Putamen (tissue), 1 donor: ENCODE data around the gene PDE4B.

ENCODE experiments used
- DNase-seq: peaks from one replicate; pipeline ENCODE4 v3.0.0-alpha.2; 2016; ENCODE audit warnings: low spot score

Gene PDE4B

DNA sequence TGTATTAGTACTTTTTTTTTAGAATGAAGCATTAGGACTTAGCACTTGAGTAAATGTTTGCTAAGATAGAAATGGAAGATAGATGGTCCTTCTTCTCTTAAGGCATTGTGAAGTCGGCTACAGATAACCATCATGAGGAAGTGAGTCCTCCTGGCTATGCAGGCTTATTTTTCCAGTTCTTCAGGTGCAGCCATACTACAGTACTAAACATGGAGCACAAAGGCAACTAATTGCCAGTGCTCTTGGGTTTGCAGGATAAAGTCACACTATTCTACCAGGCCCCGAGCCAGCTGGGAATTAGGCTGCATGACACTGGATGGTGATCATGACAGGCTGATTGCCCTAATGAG, 543.9 kb downstream of the PDE4B start:
- no peak for DNase-seq

GRCh38 chr1:66337249-66337648, 544.6 kb downstream of the PDE4B start:
- no peak for DNase-seq

- DNase-seq, result no peak
Observed at GRCh38 chr1:66339944-66340343, 547.2 kb downstream of the PDE4B start.

- DNase-seq, result no peak
Observed at GRCh38 chr1:66341446-66342089, 548.9 kb downstream of the PDE4B start.

DNA sequence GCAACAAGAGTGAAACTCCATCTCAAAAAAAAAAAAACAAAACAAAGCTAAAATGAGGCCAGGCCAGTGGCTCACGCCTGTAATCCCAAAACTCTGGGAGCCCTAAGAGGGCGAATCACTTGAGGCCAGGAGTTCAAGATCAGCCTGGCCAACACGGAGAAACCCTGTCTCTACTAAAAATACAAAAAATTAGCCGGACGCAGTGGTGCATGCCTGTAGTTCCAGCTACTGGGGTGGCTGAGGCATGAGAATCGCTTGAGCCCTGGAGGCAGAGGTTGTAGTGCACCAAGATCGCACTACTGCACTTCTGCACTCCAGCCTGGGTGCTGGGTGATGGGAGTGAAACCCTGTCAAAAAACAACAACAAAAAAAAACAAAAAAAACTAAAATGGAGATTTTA, 550.0 kb downstream of the PDE4B start:
- no peak for DNase-seq

GRCh38 chr1:66343569-66344325, 551.1 kb downstream of the PDE4B start:
- DNase-seq, result no peak

GRCh38 chr1:66346057-66346795, 553.5 kb downstream of the PDE4B start:
- no peak for DNase-seq

GRCh38 chr1:66346873-66347272, 554.2 kb downstream of the PDE4B start:
- no peak for DNase-seq

DNA sequence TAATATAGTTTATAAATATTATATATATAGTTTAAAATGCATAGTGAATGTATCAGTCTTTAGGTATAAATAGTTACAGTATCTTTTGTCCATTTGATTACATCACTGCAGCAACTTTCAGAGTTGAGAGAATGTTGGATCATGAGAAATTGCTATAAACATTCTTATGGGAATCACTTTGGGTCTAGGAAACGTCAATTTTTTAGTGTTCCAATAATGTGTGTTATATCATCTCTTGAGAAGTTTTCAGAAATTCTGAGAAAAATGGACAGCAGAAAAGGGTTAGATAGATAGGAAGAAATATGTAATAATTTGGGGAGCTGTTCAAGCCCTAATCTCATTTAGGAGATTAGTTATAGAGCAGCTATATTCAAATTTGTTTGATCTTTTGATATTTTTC, 556.1 kb downstream of the PDE4B start:
- no peak for DNase-seq

DNA sequence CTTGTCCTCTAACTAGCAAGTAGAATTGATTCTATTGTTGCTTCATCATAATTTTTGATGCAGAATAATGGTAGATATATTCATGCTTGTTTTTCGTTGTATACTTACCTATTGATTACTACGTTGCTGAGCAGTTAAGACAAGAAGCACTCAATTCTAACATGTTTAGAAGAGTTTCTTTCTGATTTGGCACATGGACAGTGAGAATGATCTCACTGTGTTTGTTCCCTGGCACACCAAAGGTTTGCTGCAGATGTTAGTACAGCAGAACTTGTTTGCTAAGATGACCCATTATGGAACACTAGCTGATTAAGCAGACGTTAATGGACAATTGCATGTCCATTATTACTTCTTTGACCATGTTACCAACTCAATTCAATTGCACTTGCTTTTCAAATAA, 556.5 kb downstream of the PDE4B start:
- DNase-seq, result peak; percentile 67

DNA sequence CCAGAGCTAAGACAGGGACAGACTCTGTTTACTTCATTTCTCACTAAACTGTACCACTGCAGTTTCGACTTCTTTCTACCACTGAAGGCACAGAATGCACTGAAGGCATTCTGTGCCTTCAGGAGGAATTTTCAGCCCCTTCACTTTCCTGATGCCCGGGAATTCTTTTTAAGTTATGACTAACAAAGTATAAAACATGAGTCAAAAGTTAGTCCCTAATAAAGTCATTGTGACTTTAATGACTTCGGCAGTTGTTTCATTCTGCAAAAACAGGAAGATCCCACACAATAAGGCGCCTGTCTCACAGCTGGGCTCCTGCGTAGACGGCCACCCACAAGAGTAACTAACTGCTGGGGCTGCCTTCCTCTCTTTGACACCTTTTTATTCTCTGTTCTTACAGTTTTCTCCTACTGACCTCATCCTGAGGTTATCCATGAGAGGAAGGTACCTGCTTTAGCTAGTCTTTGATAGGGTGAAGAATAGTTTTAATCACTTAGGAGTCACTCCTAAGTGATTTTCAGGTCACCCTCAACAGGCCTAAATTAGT, 557.4 kb downstream of the PDE4B start:
- no peak for DNase-seq

DNA sequence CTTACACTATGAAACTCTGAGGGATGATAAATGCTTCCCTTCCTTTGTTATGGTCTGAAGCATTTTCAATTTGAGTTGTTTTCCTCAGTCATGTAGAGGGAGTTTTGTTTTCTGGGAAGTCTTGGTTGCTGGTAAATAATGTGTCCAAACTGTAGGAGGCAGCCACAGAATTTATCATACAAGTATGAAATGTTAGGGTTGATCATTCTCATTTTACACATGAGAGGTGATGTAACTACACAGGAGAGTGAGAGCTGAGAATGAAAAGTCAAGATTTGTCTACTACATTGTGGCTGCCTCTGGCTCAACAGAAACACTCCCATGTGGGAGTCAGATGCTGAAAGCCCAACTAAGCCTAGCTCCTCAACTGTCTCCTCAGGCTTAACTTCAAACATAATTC, 558.8 kb downstream of the PDE4B start:
- no peak for DNase-seq

- DNase-seq, result no peak
Observed at GRCh38 chr1:66351913-66352312, 559.2 kb downstream of the PDE4B start.

- no peak for DNase-seq
Observed at GRCh38 chr1:66352792-66353191, 560.1 kb downstream of the PDE4B start.

GRCh38 chr1:66353257-66353656, 560.6 kb downstream of the PDE4B start:
- DNase-seq, result peak; percentile 81

GRCh38 chr1:66354311-66355201, 561.9 kb downstream of the PDE4B start:
- no peak for DNase-seq

DNA sequence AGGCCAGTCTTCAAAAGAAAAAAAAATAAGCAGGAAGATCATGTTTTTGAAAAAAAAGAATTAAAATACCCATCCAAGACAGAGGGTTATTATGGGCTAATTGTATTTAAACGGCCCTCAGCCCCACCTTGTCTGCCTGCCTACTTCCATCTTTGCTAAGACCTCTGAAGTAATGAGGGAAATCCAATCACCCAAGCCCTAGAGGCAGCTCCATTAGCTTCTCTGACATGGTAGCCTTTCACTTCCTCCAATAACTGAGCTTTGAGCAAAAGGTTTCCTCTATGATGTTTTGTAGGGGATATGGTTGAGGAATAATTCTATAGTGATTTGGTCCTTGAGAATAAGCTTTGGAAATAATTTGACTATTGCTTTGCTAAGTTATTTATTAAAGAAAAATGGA, 563.1 kb downstream of the PDE4B start:
- DNase-seq, result no peak

GRCh38 chr1:66356605-66357004, 563.9 kb downstream of the PDE4B start:
- no peak for DNase-seq

DNA sequence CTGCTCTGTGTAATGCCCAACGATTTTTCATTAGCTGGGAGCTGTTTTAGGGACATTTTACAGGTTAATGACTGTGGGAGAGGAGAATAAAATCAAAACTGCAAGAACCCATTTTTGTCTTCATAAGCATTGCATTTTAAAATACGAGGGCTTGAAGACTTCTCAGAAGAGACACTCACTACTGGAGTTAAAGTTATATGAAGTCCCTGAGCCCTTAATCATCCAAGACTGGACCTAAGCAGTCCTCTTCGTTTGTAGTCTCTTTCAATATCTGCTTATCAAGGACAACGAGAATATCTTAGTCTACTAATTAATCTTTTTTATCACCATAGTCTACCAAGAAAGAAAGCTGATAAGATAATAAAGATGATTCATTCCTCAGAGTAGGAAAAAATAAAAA, 564.3 kb downstream of the PDE4B start:
- DNase-seq, result no peak

GRCh38 chr1:66357478-66358197, 564.9 kb downstream of the PDE4B start:
- no peak for DNase-seq

DNA sequence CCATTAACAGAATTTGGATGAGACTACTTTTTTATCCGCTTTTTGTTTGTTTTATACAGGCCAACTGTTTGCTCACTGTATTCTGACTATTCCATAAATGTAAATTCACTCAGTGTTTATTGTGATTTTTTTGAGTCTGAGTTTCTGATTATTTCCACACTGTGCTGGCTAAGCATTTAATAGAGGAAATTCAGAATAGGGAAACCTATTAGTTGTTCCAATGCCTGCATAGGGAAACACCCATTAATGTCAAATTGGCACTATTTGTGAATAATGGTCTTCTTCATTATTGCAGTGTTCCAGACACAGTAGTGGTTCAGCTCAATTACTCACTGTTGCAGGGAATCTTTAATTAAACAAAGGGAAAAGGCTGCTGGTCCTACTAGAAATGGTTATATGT, 566.6 kb downstream of the PDE4B start:
- DNase-seq, result no peak
